HG03095 (cell line): ENCODE measurements around the gene SPPL2A.
A peak's percentile ranks its signal among the peaks of the same experiment; 100 is the strongest.

ENCODE experiments used
- ATAC-seq: cut with Tn5 transposase; IDR thresholded peaks from one replicate; pipeline ENCODE4 v1.9.1; 2021; ENCODE audit warnings: moderate library complexity; ENCODE audit not compliant: unreplicated experiment

SPPL2A gene

DNA sequence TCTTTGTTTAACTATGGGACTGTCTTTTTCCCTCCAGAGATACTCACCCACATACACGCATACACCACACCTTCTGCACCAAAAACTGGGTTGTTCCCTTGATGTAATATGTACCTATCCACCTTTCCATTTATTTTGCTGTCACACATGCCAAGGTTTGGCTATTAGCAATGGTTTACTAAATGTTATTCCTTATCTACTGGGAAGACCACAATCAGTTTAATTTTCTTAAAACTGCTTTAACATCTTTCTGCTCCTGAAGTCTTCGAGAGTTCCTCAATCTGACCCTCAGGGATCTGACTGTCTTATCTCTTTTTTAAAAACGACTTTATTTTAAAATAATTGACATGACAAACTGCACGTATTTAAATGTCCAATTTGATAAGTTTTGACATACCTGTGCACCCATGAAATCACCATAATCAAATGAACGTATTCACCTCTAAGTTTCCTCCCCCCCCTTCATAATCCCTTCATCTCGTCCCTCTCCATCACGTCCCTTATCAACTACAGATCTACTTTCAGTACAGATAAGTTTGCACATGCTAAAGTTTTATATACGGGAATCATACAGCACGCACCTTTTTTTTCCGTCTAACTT, 78.1 kb downstream of the SPPL2A start:
- no peak for ATAC-seq

DNA sequence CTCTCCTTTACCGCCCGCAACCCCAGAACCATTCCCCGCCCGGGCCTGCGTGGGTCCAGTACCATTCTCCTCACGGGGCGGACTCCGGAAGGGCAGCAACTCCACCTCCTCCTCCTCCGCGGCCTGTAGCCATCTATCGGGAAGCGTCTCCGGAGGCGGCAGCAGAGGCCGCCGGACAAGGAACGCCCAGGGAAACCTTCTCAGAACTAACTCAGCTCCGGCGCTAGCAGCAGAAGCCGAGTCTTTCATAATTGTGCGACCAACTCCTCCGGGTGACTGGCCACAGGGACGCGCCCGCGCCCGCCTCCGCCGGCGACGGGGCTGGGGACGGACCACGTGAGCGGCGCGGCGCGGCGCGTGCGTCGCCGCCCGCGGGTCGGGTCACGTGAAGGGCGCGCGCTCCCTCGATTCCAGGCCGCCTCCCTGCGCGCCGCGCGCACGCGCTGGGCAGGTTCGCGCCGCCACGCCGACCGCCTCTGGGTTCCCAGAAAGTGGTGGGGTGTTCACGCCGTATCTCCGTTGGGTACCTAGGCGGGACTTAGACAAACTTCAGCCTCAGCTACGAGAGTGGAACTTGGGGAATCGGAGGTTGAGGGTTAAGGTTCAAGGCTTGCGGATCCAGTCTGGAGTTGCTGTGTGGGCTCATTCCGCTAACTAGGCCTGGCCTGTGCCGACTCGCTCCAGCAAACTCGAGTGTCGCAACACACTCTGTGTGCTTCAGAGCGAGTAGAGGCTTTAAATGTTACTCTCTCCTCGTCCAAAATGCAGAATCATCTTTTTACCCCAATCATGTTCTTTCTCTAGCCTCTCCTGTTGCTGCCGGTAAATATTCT, 78.8 kb downstream of the SPPL2A start, which contains the start of gene TRPM7:
Gene TRPM7 (minus strand): TSS at position 329 of the 833 bp plus-strand sequence. CDS start 264 bp downstream, at position 65.
- ATAC-seq = peak; percentile 64

- ATAC-seq = peak; percentile 49
Measured at GRCh38 chr15:50685976-50686468, 79.5 kb downstream of the SPPL2A start.

GRCh38 chr15:50685191-50685975, 80.1 kb downstream of the SPPL2A start:
- ATAC-seq = no peak

- ATAC-seq = no peak
Measured at GRCh38 chr15:50681467-50681866, 84.0 kb downstream of the SPPL2A start.

GRCh38 chr15:50676799-50677483, 88.6 kb downstream of the SPPL2A start:
- ATAC-seq = no peak

DNA sequence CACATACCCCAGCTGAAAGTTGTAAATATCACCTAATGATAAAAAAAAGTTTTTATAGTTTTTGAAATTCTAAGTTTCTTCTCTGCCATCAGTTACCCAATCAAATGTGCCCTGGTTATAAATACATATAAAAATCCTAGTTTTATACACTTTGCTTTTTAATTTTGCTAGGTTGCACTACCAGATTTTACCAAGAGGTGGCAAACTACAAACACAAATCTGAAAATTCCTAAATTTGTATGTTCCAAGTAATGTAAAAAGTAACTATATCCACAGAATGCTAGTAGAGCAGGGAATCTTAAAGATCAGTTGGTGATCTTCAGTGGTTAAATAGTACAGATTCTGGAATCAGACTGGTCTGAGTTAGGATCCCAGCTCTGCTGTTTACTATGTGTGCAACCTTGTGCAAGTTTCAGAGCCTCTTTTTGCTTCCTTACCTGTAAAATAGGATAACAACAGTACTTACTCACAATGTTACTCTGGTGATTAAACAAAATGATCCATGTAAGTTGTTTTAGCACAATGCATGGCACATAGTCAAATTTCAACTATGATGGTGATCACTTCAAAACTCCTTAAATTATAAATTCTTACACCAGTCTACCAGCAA, 89.9 kb downstream of the SPPL2A start:
- no peak for ATAC-seq

GRCh38 chr15:50670115-50670514, 95.4 kb downstream of the SPPL2A start:
- ATAC-seq = no peak

GRCh38 chr15:50669611-50670010, 95.9 kb downstream of the SPPL2A start:
- ATAC-seq = no peak

- ATAC-seq = no peak
Measured at GRCh38 chr15:50665938-50666337, 99.6 kb downstream of the SPPL2A start.

- no peak for ATAC-seq
Measured at GRCh38 chr15:50655555-50655954, 110.0 kb downstream of the SPPL2A start.

DNA sequence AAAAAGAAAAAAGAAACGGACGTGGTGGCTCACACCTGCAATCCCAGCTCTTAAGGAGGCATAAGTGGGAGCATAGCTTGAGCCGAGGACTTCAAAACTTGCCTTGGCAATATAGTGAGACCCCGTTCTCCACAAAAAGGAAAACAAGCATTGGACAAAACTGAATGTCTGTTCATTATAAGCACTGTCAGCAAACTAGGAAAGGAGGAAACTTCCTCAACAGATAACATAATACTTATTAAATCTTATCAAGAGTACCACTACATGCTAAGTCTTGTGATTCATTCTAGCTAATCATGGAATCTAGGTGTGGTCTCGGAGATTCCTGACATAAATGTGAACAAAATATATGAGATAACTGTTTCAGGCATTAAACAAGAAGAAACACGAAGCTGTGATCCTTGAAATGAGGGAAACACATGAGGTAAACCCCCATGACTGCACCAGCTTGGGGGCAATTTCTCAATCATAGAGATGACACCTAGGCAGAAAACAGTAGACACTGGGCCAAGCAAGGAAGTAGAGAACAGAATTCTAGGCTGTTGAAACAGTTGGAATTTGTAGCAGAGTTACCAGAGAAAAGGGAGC, 112.3 kb downstream of the SPPL2A start:
- ATAC-seq = no peak

- ATAC-seq = no peak
Measured at GRCh38 chr15:50652671-50653070, 112.8 kb downstream of the SPPL2A start.
